Mesenchymal stem cell (in vitro differentiated cells and primary cell): ENCODE results near the gene ADO.

Source experiments
- DNase-seq: peaks from one replicate; pipeline ENCODE4 v3.0.0-alpha.2; 2013
- H2AFZ ChIP-seq: one replicate; pipeline ENCODE4 v1.6.1; 2013; ENCODE audit warnings: low read depth, mild to moderate bottlenecking, control low read depth, inconsistent platforms, low read length, moderate library complexity
- H2AK5ac ChIP-seq: 2 replicates; pipeline ENCODE4 v1.6.1; 2013; ENCODE audit warnings: low read length, moderate library complexity, mild to moderate bottlenecking, inconsistent platforms; ENCODE audit not compliant: severe bottlenecking
- H2BK120ac ChIP-seq: one replicate; pipeline ENCODE4 v1.6.1; 2013; ENCODE audit warnings: low read depth, mild to moderate bottlenecking, inconsistent platforms, low read length, moderate library complexity
- H2BK12ac ChIP-seq, 2 experiments: one replicate each; pipeline ENCODE4 v1.6.1; 2013; ENCODE audit warnings: inconsistent platforms in 2 of 2, low read length in 2 of 2, mild to moderate bottlenecking in 2 of 2, moderate library complexity in 2 of 2, control low read depth in 1 of 2
- H2BK15ac ChIP-seq: one replicate; pipeline ENCODE4 v1.6.1; 2013; ENCODE audit warnings: mild to moderate bottlenecking, low read depth, inconsistent platforms; ENCODE audit not compliant: poor library complexity, severe bottlenecking
- H2BK5ac ChIP-seq: 2 replicates; pipeline ENCODE4 v1.6.1; 2013; ENCODE audit warnings: low read depth, mild to moderate bottlenecking, low read length, control low read depth, inconsistent platforms; ENCODE audit not compliant: poor library complexity, severe bottlenecking
- H3K14ac ChIP-seq, 2 experiments: one replicate each; pipeline ENCODE4 v1.6.1; 2013; ENCODE audit warnings: inconsistent platforms in 2 of 2, low read length in 2 of 2, control low read depth in 1 of 2, mild to moderate bottlenecking in 1 of 2, moderate library complexity in 1 of 2
- H3K18ac ChIP-seq, 2 experiments: one replicate each; pipeline ENCODE4 v1.6.1; 2013; ENCODE audit warnings: inconsistent platforms in 2 of 2, low read length in 2 of 2, control low read depth in 1 of 2, low read depth in 1 of 2, mild to moderate bottlenecking in 1 of 2
- H3K23ac ChIP-seq, 2 experiments: one replicate each; pipeline ENCODE4 v1.6.1; 2013; ENCODE audit warnings: inconsistent platforms in 2 of 2, low read length in 2 of 2, mild to moderate bottlenecking in 2 of 2, moderate library complexity in 2 of 2, control low read depth in 1 of 2
- H3K27ac ChIP-seq: 2 replicates; pipeline ENCODE4 v1.5.1; 2013; ENCODE audit warnings: mild to moderate bottlenecking, moderate library complexity, low read length, control low read depth, inconsistent platforms; ENCODE audit not compliant: poor library complexity, severe bottlenecking
- H3K27me3 ChIP-seq, 2 experiments: 2 replicates each; pipeline versions ENCODE4 v1.6.1 to v1.7.0; 2013; ENCODE audit warnings: low read length in 2 of 2, mild to moderate bottlenecking in 2 of 2, moderate library complexity in 2 of 2, control low read depth in 1 of 2, inconsistent platforms in 1 of 2; ENCODE audit not compliant: control insufficient read depth in 1 of 2, insufficient read depth in 1 of 2
- H3K36me3 ChIP-seq, 2 experiments: 2 replicates each; pipeline versions ENCODE4 v1.6.1 to v1.7.0; 2013; ENCODE audit warnings: low read length in 2 of 2, control low read depth in 1 of 2, inconsistent platforms in 1 of 2, low read depth in 1 of 2, mild to moderate bottlenecking in 1 of 2; ENCODE audit not compliant: insufficient read depth in 2 of 2, control insufficient read depth in 1 of 2
- H3K4ac ChIP-seq, 2 experiments: one replicate each; pipeline ENCODE4 v1.6.1; 2013; ENCODE audit warnings: inconsistent platforms in 2 of 2, low read length in 2 of 2, mild to moderate bottlenecking in 2 of 2, moderate library complexity in 2 of 2, control low read depth in 1 of 2, low read depth in 1 of 2
- H3K4me1 ChIP-seq: 2 replicates; pipeline ENCODE4 v1.6.1; 2013; ENCODE audit warnings: low read depth, low read length, control low read depth; ENCODE audit not compliant: control insufficient read depth, insufficient read depth
- H3K4me2 ChIP-seq: 2 replicates; pipeline ENCODE4 v1.6.1; 2013; ENCODE audit warnings: low read length, mild to moderate bottlenecking, inconsistent platforms; ENCODE audit not compliant: poor library complexity, severe bottlenecking
- H3K4me3 ChIP-seq, 2 experiments: 2 replicates each; pipeline versions ENCODE4 v1.5.1 to v1.7.0; 2013; ENCODE audit warnings: low read length in 2 of 2, mild to moderate bottlenecking in 2 of 2, control low read depth in 1 of 2, low read depth in 1 of 2; ENCODE audit not compliant: insufficient read depth in 1 of 2
- H3K79me1 ChIP-seq: replicated peaks from 2 replicates; pipeline ENCODE4 v1.6.1; 2013; ENCODE audit warnings: mild to moderate bottlenecking, control low read depth, low read length, inconsistent platforms; ENCODE audit not compliant: poor library complexity, severe bottlenecking
- H3K9ac ChIP-seq: 2 replicates; pipeline ENCODE4 v1.7.0; 2013; ENCODE audit warnings: mild to moderate bottlenecking, low read length, moderate library complexity
- H3K9me3 ChIP-seq: 2 replicates; pipeline ENCODE4 v1.7.0; 2013; ENCODE audit warnings: mild to moderate bottlenecking, low read length; ENCODE audit not compliant: control insufficient read depth
- H4K8ac ChIP-seq: one replicate; pipeline ENCODE4 v1.6.1; 2013; ENCODE audit warnings: inconsistent platforms, mild to moderate bottlenecking, low read length, moderate library complexity
- H4K91ac ChIP-seq: one replicate; pipeline ENCODE4 v1.6.1; 2013; ENCODE audit warnings: mild to moderate bottlenecking, low read length, inconsistent platforms
- WGBS: methylation state at CpG from one replicate; pipeline ENCODE4 v1.1.7; 2013; ENCODE audit warnings: mixed read lengths; 5-methylcytosine and 5-hydroxymethylcytosine counted together

ADO gene

GRCh38 chr10:62796896-62797295 is 7.6 kb upstream of the ADO start:
- no peak overlapping the region for H2BK15ac ChIP-seq
- H2AFZ ChIP-seq, result no peak overlapping the region
- H3K4me1 ChIP-seq, result peaks cover 1% of the 10 kb centered on the region
- H2BK120ac ChIP-seq, result no peak overlapping the region
- H3K4ac ChIP-seq, result no peak overlapping the region
- no peaks in the 10 kb centered on the region for H3K36me3 ChIP-seq
- no peaks in the 10 kb centered on the region for H3K9me3 ChIP-seq
- no peak for DNase-seq
- no peak overlapping the region for H3K14ac ChIP-seq
- no peak overlapping the region for H2BK12ac ChIP-seq
- H4K91ac ChIP-seq, result no peak overlapping the region
- H3K79me1 ChIP-seq, result no peaks in the 10 kb centered on the region
- no peak overlapping the region for H3K18ac ChIP-seq
- no peak overlapping the region for H2BK5ac ChIP-seq
- peaks cover 0 to 4% of the 10 kb centered on the region in 2 experiments for H3K27me3 ChIP-seq
- no peak overlapping the region for H3K4me2 ChIP-seq
- no peak overlapping the region for H3K27ac ChIP-seq
- WGBS, result 76% methylated on average over 3 of the region's 3 CpGs
- H4K8ac ChIP-seq, result no peak overlapping the region
- H3K4me3 ChIP-seq, result no peak overlapping the region
- no peak overlapping the region for H3K9ac ChIP-seq
- H3K23ac ChIP-seq, result no peak overlapping the region
- H2AK5ac ChIP-seq, result no peak overlapping the region

- DNase-seq, result no peak
- Histone ChIP-seq H3K14ac (no peak overlapping the region), H3K36me3 (peaks cover 5 to 6% of the 10 kb centered on the region in 2 experiments), H3K4me3 (no peak overlapping the region), H2BK120ac (no peak overlapping the region), H3K23ac (no peak overlapping the region), H3K4ac (no peak overlapping the region), H3K79me1 (peaks cover 4% of the 10 kb centered on the region), H3K27ac (no peak overlapping the region), H3K18ac (no peak overlapping the region), H3K4me1 (peaks cover 5% of the 10 kb centered on the region), H3K9me3 (no peaks in the 10 kb centered on the region), H2AFZ (no peak overlapping the region), H2BK5ac (no peak overlapping the region), H4K91ac (no peak overlapping the region), H2BK12ac (no peak overlapping the region), H4K8ac (no peak overlapping the region), H3K4me2 (no peak overlapping the region), H3K9ac (no peak overlapping the region), H2AK5ac (no peak overlapping the region), H3K27me3 (peaks cover 0 to 4% of the 10 kb centered on the region in 2 experiments), H2BK15ac (no peak overlapping the region)
- WGBS, result 100% methylated on average over 3 of the region's 3 CpGs
Observed at GRCh38 chr10:62801871-62802270, 2.6 kb upstream of the ADO start.

- Histone ChIP-seq H3K27ac (peak overlapping the region; percentile 97), H2BK5ac (no peak overlapping the region), H3K14ac (peak overlapping the region in 1 of 2 experiments; percentile 87), H2BK12ac (no peak overlapping the region), H3K4ac (peak overlapping the region; percentile 95 to 99), H2AK5ac (peak overlapping the region; percentile 71), H3K9me3 (no peaks in the 10 kb centered on the region), H2BK15ac (no peak overlapping the region), H4K8ac (peak overlapping the region; percentile 99), H3K27me3 (peaks cover 0 to 4% of the 10 kb centered on the region in 2 experiments), H3K18ac (peak overlapping the region; percentile 91 to 99), H2BK120ac (peak overlapping the region; percentile 71), H3K4me1 (peaks cover 5% of the 10 kb centered on the region), H4K91ac (peak overlapping the region; percentile 92), H3K4me2 (peak overlapping the region; percentile 92), H3K4me3 (peak overlapping the region; percentile 92 to 97), H3K36me3 (peaks cover 6 to 17% of the 10 kb centered on the region in 2 experiments), H3K23ac (no peak overlapping the region), H3K79me1 (peaks cover 7% of the 10 kb centered on the region), H3K9ac (peak overlapping the region; percentile 96), H2AFZ (peak overlapping the region; percentile 97)
- WGBS, result 33% methylated on average over 11 of the region's 11 CpGs
- peak; percentile 77 for DNase-seq
Observed at GRCh38 chr10:62803724-62804355, 680 bp upstream of the ADO start.

- peak overlapping the region; percentile 92 to 97 for H3K4me3 ChIP-seq
- H2AFZ ChIP-seq, result peak overlapping the region; percentile 96
- WGBS, result under 1% methylated on average over 70 of the region's 77 CpGs
- H3K9me3 ChIP-seq, result no peaks in the 10 kb centered on the region
- peak overlapping the region; percentile 26 for H3K27ac ChIP-seq
- peak overlapping the region; percentile 91 for H4K91ac ChIP-seq
- peak overlapping the region; percentile 54 for H4K8ac ChIP-seq
- peak overlapping the region; percentile 85 to 98 for H3K18ac ChIP-seq
- no peak overlapping the region for H2BK5ac ChIP-seq
- H3K4ac ChIP-seq, result peak overlapping the region; percentile 34 to 92
- H3K14ac ChIP-seq, result peak overlapping the region in 1 of 2 experiments; percentile 92
- H3K4me1 ChIP-seq, result peaks cover 5% of the 10 kb centered on the region
- H3K4me2 ChIP-seq, result peak overlapping the region; percentile 97
- H3K36me3 ChIP-seq, result peaks cover 6 to 19% of the 10 kb centered on the region in 2 experiments
- H3K9ac ChIP-seq, result peak overlapping the region; percentile 96
- H3K79me1 ChIP-seq, result peaks cover 8% of the 10 kb centered on the region
- H2BK12ac ChIP-seq, result peak overlapping the region in 1 of 2 experiments; percentile 47
- no peak overlapping the region for H2AK5ac ChIP-seq
- peak overlapping the region; percentile 60 for H2BK15ac ChIP-seq
- H2BK120ac ChIP-seq, result peak overlapping the region; percentile 94
- H3K23ac ChIP-seq, result peak overlapping the region in 1 of 2 experiments; percentile 77
- peak; percentile 72 for DNase-seq
- peaks cover 0 to 2% of the 10 kb centered on the region in 2 experiments for H3K27me3 ChIP-seq
Observed at GRCh38 chr10:62805231-62806099, 945 bp downstream of the ADO start.
